ENCODE results near the gene ANKRD33B. TPM values are rescaled to one million over a fixed set of nuclear protein-coding genes. Genes with fewer than 3 reads are reported as not detected.
A peak's percentile ranks its signal among the peaks of the same experiment; 100 is the strongest.

Gene ANKRD33B
- total and polyA plus RNA-seq, 2 of the 13 experiments (the other 11 are each of a cell fraction or from before 2014, with no cell fraction given): 0.02 TPM; not detected in 1

- no peak for TF ChIP-seq GMEB2 (CRISPR knock-in tag; IDR thresholded peaks at IDR 0.05; ENCODE audit: low read depth)
Measured at GRCh38 chr5:10540036-10540544, 23.8 kb upstream of the ANKRD33B start (continued).

GRCh38 chr5:10540951-10541646 lies 22.8 kb upstream of the ANKRD33B start:
- H2AFZ ChIP-seq (ENCODE audit: low read length): no peak overlapping the region
- WGBS (ENCODE audit: low lambda C conversion rate): 29% methylated on average over 8 of the region's 13 CpGs
- no peak overlapping the region for H3K4me3 ChIP-seq (replicated peaks in 1 of 3; ENCODE audit: insufficient read depth in 1 of 3, low read depth in 2 of 3, low read length in 3 of 3)
- POLR2A ChIA-PET: no interaction called here
- no peaks in the 10 kb centered on the region for H3K9me3 ChIP-seq (ENCODE audit: low read length)
- peak; percentile 45; the same call in 1 of the 3 replicates for ATAC-seq
- no peak overlapping the region for H3K9ac ChIP-seq (ENCODE audit: insufficient read depth, low read depth, low read length)
- no TSS peak for BruUV-seq (replicated peaks)
- DNase-seq (ENCODE audit: low spot score): no peak
- FAIRE-seq: peak; percentile 8
- no peaks in the 10 kb centered on the region for H3K4me1 ChIP-seq (ENCODE audit: insufficient read depth, low read length)
- H3K27me3 ChIP-seq (ENCODE audit: control insufficient read depth in 1 of 2, insufficient read depth in 2 of 2, low read length in 2 of 2): peaks cover 0 to 26% of the 10 kb centered on the region in 2 experiments; a peak in 3 of 5 replicates
- no peaks in the 10 kb centered on the region for H3K79me2 ChIP-seq (ENCODE audit: insufficient read depth, low read length)
- H3K36me3 ChIP-seq (replicated peaks in 1 of 2; ENCODE audit: control insufficient read depth in 1 of 2, insufficient read depth in 2 of 2, low read length in 2 of 2): no peaks in the 10 kb centered on the region
- H4K20me1 ChIP-seq (ENCODE audit: insufficient read depth, low read length): no peaks in the 10 kb centered on the region
- intact Hi-C loops (cut with micrococcal nuclease; ENCODE audit: unreplicated experiment): no loop called here
- CTCF ChIA-PET (ENCODE audit: low intra/inter-chr PET ratio, low total read pairs): no interaction called here
- H3K27ac ChIP-seq (ENCODE audit: extremely low read length, insufficient read depth, low read length): no peak overlapping the region
- in situ Hi-C loops (cut with HindIII; ENCODE audit: extremely low pct_ligation_motif_present, low pct_unique_long_range_greater_than_20kb): no loop called here
- no peak overlapping the region for H3K4me2 ChIP-seq (ENCODE audit: low read depth, low read length)
- TF ChIP-seq ADNP (CRISPR knock-in tag; IDR thresholded peaks at IDR 0.05): no peak
- peak; percentile 82 for TF ChIP-seq CEBPB (IDR thresholded peaks at IDR 0.05; ENCODE audit: borderline replicate concordance, low read depth, low read length)
- TF ChIP-seq RARA (CRISPR knock-in tag; IDR thresholded peaks at IDR 0.05): peak; percentile 66
- no peak for TF ChIP-seq IRF1 (CRISPR knock-in tag; IDR thresholded peaks at IDR 0.05; ENCODE audit: low read depth)
- 0 out of 2 replicates have a peak, but pooled peaks have one; percentile 16 for TF ChIP-seq ARID5B (CRISPR knock-in tag; IDR thresholded peaks at IDR 0.05)
- peak; percentile 36; the same call in 1 of the 2 replicates for TF ChIP-seq CEBPG (CRISPR knock-in tag; IDR thresholded peaks at IDR 0.05)
- 0 out of 2 replicates have a peak, but pooled peaks have one; percentile 19 for TF ChIP-seq HNF4A (CRISPR knock-in tag; IDR thresholded peaks at IDR 0.05)
- no peak for TF ChIP-seq PRDM4 (CRISPR knock-in tag; IDR thresholded peaks at IDR 0.05; ENCODE audit: borderline replicate concordance)
- no peak for TF ChIP-seq POLR2AphosphoS5 (IDR thresholded peaks at IDR 0.05; ENCODE audit: low read depth, low read length)
- TF ChIP-seq FOSL1 (CRISPR knock-in tag; IDR thresholded peaks at IDR 0.05; ENCODE audit: borderline replicate concordance): no peak
- TF ChIP-seq ZNF576 (CRISPR knock-in tag; IDR thresholded peaks at IDR 0.05): no peak
